Stimulated activated CD8-positive, alpha-beta memory T cell treated with anti-CD3 and anti-CD28 coated beads, Interleukin-15, amount 100 ng/mL, for 48 hours (primary cell): ENCODE results near the gene PARD3.
"Not testable (repeated sequence)": the region's sequence is repeated elsewhere in the genome, so short reads cannot be mapped to it uniquely, and the experiment has no call there.

Source experiments
- DNase-seq, 2 donors: peaks; one replicate each; pipeline ENCODE4 v3.0.0-alpha.2; 2020; ENCODE audit warnings: low read depth in 2 of 2

PARD3 gene

GRCh38 chr10:34797155-34797554 lies 17.9 kb downstream of the PARD3 start:
- no peak for DNase-seq

DNA sequence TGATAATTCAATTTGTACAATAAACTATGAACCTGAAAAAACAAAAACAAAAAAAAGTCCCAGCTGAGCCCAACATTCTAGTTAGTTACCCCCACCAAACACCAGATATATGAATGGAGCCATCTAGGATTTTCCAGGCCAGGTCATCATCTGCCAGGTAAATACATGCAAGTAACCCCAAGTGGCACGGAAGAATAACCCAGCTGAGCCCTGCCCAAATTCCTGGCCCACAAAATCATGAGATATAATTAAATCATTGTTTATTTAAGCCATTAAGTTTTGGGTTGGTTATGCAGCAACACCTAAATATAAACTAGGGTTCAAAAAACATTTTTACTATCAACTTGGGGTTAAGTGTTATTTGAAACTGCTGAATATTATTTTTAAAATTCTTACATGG lies 19.0 kb downstream of the PARD3 start:
- DNase-seq = no peak

DNA sequence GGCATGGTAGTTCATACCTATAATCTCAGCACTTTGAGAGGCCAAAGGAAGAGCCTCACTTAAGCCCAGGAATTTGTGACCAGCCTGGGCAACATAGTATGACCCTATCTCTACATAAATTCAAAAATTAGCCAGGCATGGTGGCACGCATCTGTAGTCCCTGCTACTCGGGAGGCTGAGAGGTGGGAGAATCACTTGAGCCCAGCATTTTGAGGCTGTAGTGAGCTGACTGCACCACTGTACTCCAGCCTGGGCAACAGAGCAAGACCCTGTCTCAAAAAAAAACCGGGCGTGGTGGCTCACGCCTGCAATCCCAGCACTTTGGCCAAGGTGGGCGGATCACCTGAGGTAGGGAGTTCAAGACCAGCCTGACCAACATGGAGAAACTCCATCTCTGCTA lies 19.8 kb downstream of the PARD3 start:
- no peak for DNase-seq

GRCh38 chr10:34794835-34795234 lies 20.3 kb downstream of the PARD3 start:
- DNase-seq = no peak

DNA sequence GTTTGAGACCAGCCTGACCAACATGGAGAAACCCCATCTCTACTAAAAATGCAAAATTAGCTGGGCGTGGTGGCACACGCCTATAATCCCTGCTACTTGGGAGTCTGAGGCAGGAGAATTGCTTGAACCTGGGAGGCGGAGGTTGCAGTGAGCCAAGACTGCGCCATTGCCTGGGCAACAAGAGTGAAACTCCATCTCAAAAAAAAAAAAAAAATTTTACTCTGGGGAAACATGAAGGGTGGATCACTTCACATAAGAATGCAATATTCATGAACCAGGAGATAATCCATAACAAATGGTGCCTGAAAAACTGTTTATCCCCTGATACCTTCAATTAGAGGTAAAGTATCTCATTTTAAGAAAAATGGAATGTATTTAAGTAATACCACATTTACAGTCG lies 21.5 kb downstream of the PARD3 start:
- not testable (repeated sequence) for DNase-seq

- no peak for DNase-seq
Measured at GRCh38 chr10:34792881-34793280, 22.2 kb downstream of the PARD3 start.

- no peak for DNase-seq
Measured at GRCh38 chr10:34791947-34792346, 23.1 kb downstream of the PARD3 start.

- no peak for DNase-seq
Measured at GRCh38 chr10:34791228-34791627, 23.9 kb downstream of the PARD3 start.

- no peak for DNase-seq
Measured at GRCh38 chr10:34789966-34790506, 25.1 kb downstream of the PARD3 start.

- DNase-seq = no peak
Measured at GRCh38 chr10:34786464-34786863, 28.6 kb downstream of the PARD3 start.

DNA sequence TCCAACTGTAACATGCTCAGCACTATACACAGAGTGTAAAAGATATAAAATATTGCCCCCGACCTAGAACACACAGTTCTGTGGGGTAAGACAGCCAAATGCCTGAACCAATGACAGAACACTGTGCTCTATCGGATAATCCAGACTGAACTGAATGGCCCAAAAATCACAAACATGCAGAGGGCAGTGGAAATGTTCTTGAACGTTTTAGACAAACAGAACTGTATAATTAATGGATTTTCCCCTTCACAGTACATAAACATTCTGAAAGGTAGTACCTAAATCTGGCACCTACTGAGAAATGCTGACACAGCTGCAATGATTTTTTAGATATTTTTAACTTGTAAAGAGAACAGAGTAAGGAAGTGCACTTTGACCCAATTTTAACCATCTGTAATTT lies 33.4 kb downstream of the PARD3 start:
- DNase-seq = no peak

- DNase-seq = no peak
Measured at GRCh38 chr10:34780818-34781380, 34.2 kb downstream of the PARD3 start.

DNA sequence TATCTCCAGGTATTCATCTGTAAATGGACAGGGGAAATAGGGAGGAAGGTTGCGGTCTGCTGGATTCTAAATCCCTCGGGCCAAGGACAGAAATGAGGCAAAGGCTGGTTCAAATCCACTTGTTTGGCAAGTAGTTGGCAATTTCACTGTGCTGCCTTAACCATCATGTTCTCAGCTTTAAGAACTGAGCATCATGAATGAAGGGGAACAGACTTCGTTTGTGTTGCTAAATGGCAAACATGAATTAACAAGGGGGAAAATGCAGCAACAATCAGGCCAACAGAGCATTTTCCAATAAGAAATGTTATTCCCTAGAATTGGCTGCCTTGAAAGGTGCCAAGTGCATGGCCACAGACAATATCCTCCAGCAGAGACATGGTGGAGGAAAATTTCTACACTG lies 36.9 kb downstream of the PARD3 start:
- no peak for DNase-seq

DNA sequence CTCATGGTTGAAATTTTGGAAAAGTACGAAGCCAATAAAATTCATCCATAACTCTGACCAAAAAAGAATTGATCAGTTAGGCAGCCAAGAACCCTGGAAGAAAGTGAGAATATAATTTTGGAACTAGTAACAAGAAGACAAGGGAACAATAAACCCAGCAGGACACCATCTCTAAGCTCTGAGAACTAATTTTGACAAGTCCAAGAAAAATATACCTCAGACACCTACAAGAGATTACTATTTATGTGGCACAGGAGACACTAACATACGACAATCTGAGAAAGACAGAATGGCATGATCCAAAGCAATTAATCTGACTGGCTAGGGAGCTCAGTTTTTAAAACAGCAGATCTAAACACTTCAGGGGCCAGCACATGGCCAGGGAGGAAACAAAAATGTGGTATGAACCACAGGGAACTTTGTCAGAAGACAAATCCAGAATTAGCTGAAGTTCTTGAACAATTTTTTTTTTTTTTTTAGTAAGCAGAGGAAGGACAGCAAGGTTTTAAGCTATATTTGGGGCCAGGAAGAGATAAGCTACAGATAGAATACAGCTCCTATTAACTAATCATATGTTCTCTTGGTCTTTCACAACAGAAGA lies 38.9 kb downstream of the PARD3 start:
- DNase-seq = no peak

DNA sequence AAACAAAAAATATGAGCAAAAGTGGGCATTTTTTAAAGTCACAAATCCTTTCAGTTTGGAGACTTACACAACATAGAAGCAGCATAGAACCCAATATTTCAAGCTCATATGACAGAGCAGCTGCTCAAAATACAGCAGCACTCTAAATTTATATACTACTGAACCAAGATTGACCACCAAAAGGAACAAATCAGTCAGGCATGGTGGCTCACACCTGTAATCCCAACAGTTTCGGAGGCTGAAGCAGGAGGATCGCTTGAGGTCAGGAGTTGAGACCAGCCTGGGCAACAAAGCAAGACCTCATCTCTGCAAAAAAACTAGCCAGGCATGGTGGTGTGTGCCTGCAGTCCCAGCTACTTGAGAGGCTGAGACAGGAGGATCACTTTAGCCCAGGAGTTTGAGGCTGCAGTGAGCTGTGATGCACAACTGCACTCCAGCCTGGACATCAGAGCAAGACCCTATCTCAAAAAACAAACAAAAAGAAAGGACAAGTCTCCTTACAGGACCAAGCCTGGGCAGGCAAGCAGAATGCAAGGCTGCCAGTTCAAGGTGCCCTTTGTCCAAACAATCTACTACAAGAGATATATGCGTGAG lies 40.0 kb downstream of the PARD3 start:
- DNase-seq = no peak

DNA sequence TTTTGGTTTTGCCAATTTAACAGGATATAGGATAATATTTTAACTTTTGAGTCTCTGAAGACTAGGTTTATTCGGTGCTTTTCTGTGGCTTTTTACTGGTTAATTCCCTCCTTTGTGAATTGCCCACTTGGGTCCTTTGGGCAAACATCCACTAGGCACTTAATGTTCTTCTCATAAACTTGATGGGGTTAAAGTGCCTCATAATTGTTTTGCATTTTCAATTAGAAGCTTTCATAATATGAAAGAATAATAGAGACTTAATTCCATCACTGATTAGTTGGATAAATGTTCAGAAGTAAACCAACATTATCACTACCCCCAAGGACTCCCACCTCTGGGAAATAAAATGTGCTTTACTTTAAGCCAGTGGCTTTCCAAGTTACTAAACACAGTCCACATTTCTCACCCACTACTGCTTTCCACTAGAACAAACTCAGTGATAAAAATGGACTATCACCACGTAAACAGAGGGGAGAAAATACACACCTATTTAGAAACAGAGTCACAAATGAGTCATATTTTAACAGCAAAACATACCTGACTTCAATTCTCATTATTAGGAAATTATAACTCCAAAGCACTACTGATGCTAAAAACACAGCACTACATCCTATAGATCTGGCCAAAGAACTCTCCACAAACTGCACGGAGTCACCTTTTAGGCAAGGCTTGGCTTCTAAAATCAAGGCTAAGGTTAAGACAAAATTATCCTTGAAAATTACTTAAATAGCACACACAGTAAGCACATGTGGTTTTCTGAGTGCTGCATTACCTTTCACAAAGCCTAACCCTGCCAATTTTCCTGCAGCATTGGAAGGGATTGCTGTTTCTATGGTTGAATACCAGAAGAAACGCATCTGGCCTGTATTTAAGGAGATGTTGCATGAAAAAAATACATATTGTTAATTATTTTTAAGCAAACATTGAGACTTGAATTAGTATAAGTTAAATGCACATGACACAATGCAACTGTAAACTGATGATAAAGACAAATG lies 41.2 kb downstream of the PARD3 start:
- DNase-seq = no peak

DNA sequence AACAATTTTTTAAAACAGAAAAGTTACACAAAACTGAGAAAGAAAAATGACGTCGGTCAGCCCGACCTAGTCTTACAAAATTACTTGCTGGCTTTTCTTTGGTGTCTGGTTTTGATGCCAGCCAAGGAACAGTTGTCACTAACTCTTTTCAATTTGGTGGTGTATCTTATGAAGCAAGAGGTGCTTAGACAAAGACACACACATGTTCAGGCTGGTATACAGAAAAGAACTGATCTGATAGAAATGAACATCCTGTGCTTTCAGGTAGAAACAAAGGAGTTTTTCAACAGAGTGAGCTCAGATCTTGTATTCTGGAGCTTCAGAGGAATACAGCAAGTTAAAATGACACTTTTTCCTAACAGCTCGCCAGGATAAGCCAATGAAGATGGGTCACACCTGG lies 43.6 kb downstream of the PARD3 start:
- no peak for DNase-seq

- no peak for DNase-seq
Measured at GRCh38 chr10:34771106-34771505, 44.0 kb downstream of the PARD3 start.

DNA sequence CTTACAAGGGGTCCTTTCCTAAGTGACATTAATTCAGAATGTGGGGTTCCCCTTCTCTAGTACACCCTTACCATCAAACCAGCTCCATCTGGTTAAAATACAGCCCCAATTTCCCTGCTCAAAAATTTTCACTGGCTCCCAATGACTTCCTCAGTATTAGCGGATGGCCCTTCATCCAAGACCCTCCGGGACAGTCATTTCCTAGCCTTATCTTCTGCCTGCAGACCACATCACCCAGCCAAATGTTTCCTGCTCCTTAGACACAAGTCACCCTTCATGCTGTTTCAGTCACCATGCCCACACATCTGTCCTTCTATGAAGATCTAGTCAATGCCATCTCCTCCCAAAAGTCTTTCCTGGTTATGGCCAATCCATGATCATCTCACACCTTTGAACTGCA lies 45.2 kb downstream of the PARD3 start:
- no peak for DNase-seq

GRCh38 chr10:34768972-34769330 lies 46.1 kb downstream of the PARD3 start:
- DNase-seq = no peak

DNA sequence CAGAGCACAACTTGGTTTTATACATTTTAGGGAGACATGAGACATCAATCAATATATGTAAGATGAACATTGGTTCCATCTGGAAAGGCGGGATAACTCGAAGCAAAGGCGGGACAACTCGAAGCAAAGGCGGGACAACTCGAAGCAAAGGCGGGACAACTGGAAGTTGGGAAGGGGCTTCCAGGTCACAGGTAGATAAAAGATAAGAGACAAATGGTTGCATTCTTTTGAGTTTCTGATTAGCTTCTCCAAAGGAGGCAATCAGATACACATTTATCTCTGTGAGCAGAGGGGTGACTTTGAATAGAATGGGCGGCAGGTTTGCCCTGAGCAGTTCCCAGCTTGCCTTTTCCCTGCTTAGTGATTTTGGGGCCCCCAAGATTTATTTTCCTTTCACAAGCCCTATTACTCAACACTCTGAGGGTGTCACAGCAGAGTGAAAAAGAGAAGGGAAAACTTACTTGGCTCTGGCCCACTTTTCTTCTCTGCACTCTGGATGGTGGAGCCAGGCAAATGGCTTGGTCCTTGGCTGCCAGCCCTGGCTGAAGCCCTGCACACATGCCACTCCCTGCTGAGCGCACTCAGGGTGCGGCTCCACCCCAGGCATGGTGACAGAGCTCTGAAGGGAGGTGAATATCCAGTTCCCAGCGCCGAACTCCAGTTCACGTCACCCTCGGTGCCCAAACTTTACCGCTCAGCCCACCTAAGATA lies 46.7 kb downstream of the PARD3 start:
- no peak for DNase-seq
